Activated naive CD4-positive, alpha-beta T cell treated with anti-CD3 and anti-CD28 coated beads, Interleukin-2, amount 10 ng/mL, durations not matched to agents 7 days and 5 days (primary cell): ENCODE results near the gene PAX2.

Experiments used
- CTCF ChIA-PET: fragments of 350-600 bp; sonication (Branson Sonifier 250); formaldehyde crosslinking; loops from one replicate; lab custom pipeline; 2021; ENCODE audit warnings: antibody characterized with exemption; lab: Charles Lee
- DNase-seq: peaks from one replicate; pipeline ENCODE4 v3.0.0-alpha.2; 2020
- H3K27ac Mint-ChIP-seq: one replicate; pipeline ENCODE4 v1.8.0; 2021; ENCODE audit warnings: mild to moderate bottlenecking, moderate library complexity, mixed read lengths
- H3K27me3 Mint-ChIP-seq: one replicate; pipeline ENCODE4 v1.8.0; 2021; ENCODE audit warnings: mild to moderate bottlenecking, mixed read lengths
- H3K36me3 Mint-ChIP-seq: one replicate; pipeline ENCODE4 v1.8.0; 2021; ENCODE audit warnings: mixed read lengths
- H3K4me1 Mint-ChIP-seq: one replicate; pipeline ENCODE4 v1.8.0; 2021; ENCODE audit warnings: mixed read lengths
- H3K4me3 Mint-ChIP-seq: one replicate; pipeline ENCODE4 v1.8.0; 2021; ENCODE audit warnings: mild to moderate bottlenecking, moderate library complexity, mixed read lengths
- H3K9me3 Mint-ChIP-seq: one replicate; pipeline ENCODE4 v1.8.0; 2021; ENCODE audit warnings: mixed read lengths

PAX2 gene

DNA sequence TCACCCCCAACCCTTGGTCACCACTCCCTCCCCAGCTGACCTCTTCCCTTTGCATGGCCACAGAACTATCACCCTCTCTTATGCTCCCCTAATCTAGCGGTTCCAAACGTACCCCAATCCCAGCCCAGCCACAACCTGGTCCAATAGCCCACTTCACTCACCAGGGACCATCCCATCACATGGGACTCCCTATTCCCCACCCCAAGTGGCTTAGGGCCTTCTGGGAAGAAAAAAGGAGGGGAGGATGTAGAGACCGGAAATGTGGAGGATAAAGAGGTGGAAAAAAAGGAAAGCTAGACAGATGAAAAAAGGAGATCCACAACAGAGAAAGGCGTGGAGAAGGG lies 30.3 kb upstream of the PAX2 start:
- Mint-ChIP-seq H3K4me1 (peaks cover 5% of the 10 kb centered on the region), H3K27me3 (peaks cover 89% of the 10 kb centered on the region), H3K36me3 (peaks cover 7% of the 10 kb centered on the region), H3K9me3 (no peaks in the 10 kb centered on the region), H3K4me3 (no peak overlapping the region), H3K27ac (no peak overlapping the region)
- no peak for DNase-seq
- CTCF ChIA-PET, result interaction anchor here (1.4 kb wide), 1 partner anchor 427 kb away, joined by 3 read pairs; no protein-coding TSS in a partner anchor

GRCh38 chr10:100715445-100716385 lies 29.7 kb upstream of the PAX2 start:
- no peak for DNase-seq
- CTCF ChIA-PET, result interaction anchor here (0.9 to 1.4 kb wide), 2 partner anchors 27 to 426 kb away, joined by 3 read pairs; no protein-coding TSS in a partner anchor
- H3K4me1 Mint-ChIP-seq, result peaks cover 5% of the 10 kb centered on the region
- H3K27me3 Mint-ChIP-seq, result peaks cover 85% of the 10 kb centered on the region
- H3K36me3 Mint-ChIP-seq, result peaks cover 7% of the 10 kb centered on the region
- peak overlapping the region; percentile 71 for H3K27ac Mint-ChIP-seq
- no peaks in the 10 kb centered on the region for H3K9me3 Mint-ChIP-seq
- H3K4me3 Mint-ChIP-seq, result no peak overlapping the region

DNA sequence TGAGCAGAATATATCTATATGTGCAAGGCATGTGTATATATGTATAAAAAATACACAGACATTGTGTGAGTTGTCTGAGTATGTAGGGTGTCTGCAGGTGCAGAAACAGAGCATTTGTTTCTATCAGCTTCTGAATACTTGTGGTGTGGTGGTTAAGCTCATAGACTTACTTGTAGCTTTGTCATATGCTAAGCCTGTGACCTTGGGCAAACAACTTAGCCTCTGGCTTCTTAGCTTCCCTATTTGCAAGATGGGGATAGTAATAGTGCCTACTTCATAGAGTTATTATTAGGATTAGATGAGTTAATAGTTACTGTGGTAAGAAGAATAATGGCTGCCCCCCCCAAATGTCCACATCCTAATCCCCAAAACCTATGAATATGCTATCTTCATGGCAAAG lies 28.2 kb upstream of the PAX2 start:
- CTCF ChIA-PET, result no interaction called here
- H3K4me3 Mint-ChIP-seq, result no peak overlapping the region

GRCh38 chr10:100718197-100718742 lies 27.1 kb upstream of the PAX2 start:
- Mint-ChIP-seq H3K36me3 (peaks cover 5% of the 10 kb centered on the region), H3K27ac (no peak overlapping the region), H3K27me3 (peaks cover 78% of the 10 kb centered on the region)

More for the DNA sequence above, 28.2 kb upstream of the PAX2 start:
- Mint-ChIP-seq H3K4me1 (peaks cover 5% of the 10 kb centered on the region), H3K27ac (no peak overlapping the region), H3K36me3 (peaks cover 7% of the 10 kb centered on the region), H3K27me3 (peaks cover 78% of the 10 kb centered on the region), H3K9me3 (no peaks in the 10 kb centered on the region)
- DNase-seq, result no peak

GRCh38 chr10:100723180-100723579 lies 22.2 kb upstream of the PAX2 start:
- Mint-ChIP-seq H3K27me3 (peaks cover 87% of the 10 kb centered on the region), H3K4me1 (peaks cover 2% of the 10 kb centered on the region), H3K4me3 (no peak overlapping the region), H3K36me3 (no peaks in the 10 kb centered on the region), H3K9me3 (no peaks in the 10 kb centered on the region), H3K27ac (no peak overlapping the region)
- DNase-seq, result no peak
- CTCF ChIA-PET, result no interaction called here

More at GRCh38 chr10:100718197-100718742, 27.1 kb upstream of the PAX2 start:
- no peak for DNase-seq
- CTCF ChIA-PET, result no interaction called here
- peaks cover 5% of the 10 kb centered on the region for H3K4me1 Mint-ChIP-seq
- no peak overlapping the region for H3K4me3 Mint-ChIP-seq
- H3K9me3 Mint-ChIP-seq, result no peaks in the 10 kb centered on the region

DNA sequence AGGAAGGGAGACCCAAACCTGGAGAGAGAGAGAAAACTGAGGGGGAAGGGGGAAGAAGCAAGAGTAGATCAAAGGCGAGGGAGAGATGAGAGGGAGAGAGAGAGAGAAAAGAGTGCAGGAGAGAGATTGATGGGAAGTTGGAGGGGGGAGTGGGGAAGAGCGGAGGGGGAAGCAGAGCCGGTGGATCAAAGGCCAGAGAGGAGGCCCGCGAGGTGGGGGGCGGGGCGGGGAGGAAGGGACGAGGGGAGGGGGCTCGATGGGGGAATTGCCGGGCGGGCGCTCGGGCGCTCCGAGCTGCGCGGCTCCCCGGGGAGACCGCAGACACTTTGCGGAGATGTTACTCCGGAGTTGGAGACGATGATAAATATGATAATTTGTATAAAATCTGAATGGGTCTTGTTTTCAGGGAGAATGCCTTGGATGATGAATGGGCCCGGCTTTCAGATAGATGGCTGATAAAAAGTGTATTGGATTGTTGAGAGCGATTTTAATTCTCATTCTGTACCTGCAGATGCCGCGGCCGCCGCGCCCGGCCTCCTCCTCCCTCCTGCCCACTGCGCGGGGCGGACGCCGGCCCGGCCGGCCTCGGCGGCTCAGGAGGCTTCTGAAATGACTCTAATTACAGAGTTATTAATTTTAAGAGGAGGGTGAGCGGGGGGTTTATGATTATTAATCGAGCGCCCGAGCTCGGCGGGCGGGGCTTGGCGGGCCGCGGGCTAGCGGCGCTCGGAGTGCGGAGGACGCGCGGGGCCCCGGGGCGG lies 21.4 kb upstream of the PAX2 start:
- no peaks in the 10 kb centered on the region for H3K9me3 Mint-ChIP-seq
- peaks cover 87% of the 10 kb centered on the region for H3K27me3 Mint-ChIP-seq
- peaks cover 5% of the 10 kb centered on the region for H3K4me1 Mint-ChIP-seq
- no peak for DNase-seq
- H3K4me3 Mint-ChIP-seq, result no peak overlapping the region
- no peak overlapping the region for H3K27ac Mint-ChIP-seq
- CTCF ChIA-PET, result no interaction called here
- H3K36me3 Mint-ChIP-seq, result no peaks in the 10 kb centered on the region

DNA sequence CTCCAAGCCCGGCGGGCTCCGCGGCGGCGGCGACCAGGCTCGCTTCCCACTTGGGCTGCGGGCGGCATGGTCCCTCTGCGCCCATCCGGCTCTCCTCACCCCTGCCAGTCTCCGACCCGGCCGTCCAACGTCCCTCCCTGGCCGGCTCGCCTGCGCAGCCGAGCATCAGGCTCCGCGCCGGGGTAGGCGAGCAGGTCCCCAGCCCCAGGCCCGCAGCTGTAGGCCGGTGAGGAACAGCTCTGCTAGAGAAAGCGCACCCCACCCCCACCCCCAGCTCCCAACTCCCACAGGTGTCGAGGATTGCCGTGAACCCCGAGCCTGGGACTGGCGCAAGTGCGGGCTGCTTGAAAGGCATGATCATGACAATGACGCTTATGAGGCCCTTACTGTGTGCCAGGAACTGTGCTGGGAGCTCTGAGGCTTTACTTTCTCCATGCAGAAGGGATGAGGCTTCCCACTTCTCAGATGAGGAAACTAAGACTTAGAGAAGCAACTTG lies 20.8 kb upstream of the PAX2 start:
- Mint-ChIP-seq H3K27me3 (peaks cover 89% of the 10 kb centered on the region), H3K4me3 (no peak overlapping the region), H3K36me3 (no peaks in the 10 kb centered on the region), H3K9me3 (no peaks in the 10 kb centered on the region), H3K27ac (no peak overlapping the region), H3K4me1 (peaks cover 9% of the 10 kb centered on the region)
- no peak for DNase-seq
- CTCF ChIA-PET, result interaction anchor here (1.1 to 1.2 kb wide), 2 partner anchors 17 to 417 kb away, joined by 3 to 5 read pairs; no protein-coding TSS in a partner anchor

DNA sequence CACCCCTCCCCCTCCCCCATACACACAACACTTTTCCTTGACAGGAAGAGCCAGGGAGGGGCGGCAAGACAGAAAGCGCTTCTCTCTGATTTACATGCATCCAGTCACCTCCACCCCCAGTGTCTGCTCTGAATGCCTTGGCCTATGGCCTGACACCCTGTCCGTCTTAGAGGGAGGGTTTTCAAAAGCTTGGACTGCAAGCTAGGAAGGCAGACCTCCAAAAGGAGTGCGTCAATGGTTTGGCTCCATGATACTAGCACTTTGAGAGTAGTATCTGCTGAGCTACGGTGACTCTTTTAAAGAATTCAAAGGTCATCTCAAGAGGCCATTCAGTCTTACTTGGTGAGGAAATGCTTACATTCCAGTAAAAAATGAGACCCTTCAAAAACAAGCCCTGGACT lies 20.3 kb upstream of the PAX2 start:
- Mint-ChIP-seq H3K36me3 (no peaks in the 10 kb centered on the region), H3K9me3 (no peaks in the 10 kb centered on the region), H3K4me3 (no peak overlapping the region), H3K27me3 (peaks cover 89% of the 10 kb centered on the region), H3K27ac (no peak overlapping the region), H3K4me1 (peaks cover 14% of the 10 kb centered on the region)
- no peak for DNase-seq
- CTCF ChIA-PET, result interaction anchor here (1.1 to 1.2 kb wide), 2 partner anchors 16 to 417 kb away, joined by 3 to 5 read pairs; no protein-coding TSS in a partner anchor

DNA sequence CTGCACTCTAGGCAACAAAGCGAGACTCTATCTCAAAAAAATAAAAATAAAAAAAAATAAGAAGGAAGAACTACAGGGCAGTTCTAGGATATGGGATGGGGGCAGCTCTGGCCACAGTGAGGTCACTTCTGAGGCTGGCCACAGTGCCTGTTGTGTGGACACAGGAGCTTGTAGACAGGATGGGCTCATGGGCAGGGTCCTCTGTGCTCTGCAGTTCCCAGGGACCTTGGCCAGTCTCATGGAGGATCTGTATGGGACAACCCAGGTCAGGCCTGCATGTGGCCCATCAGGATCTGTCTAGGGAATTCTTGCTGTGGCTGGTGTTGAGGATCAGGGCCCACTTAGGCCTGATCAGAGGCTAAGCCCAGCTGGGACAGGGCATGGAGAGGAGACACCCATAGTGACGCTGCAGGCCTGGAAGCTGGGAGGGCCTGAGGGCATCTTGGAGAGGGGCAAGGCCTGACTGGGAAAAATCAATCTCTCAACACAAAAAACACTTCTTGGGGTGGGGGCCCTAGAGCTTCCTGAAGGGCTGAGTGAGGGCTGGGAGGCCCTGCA lies 19.4 kb upstream of the PAX2 start:
- Mint-ChIP-seq H3K4me1 (peaks cover 20% of the 10 kb centered on the region), H3K36me3 (no peaks in the 10 kb centered on the region), H3K27me3 (peaks cover 95% of the 10 kb centered on the region), H3K27ac (no peak overlapping the region), H3K4me3 (no peak overlapping the region), H3K9me3 (no peaks in the 10 kb centered on the region)
- CTCF ChIA-PET, result interaction anchor here (0.8 to 1.2 kb wide), 3 partner anchors 15 to 416 kb away, joined by 3 to 5 read pairs (median 3); no protein-coding TSS in a partner anchor
- no peak for DNase-seq

DNA sequence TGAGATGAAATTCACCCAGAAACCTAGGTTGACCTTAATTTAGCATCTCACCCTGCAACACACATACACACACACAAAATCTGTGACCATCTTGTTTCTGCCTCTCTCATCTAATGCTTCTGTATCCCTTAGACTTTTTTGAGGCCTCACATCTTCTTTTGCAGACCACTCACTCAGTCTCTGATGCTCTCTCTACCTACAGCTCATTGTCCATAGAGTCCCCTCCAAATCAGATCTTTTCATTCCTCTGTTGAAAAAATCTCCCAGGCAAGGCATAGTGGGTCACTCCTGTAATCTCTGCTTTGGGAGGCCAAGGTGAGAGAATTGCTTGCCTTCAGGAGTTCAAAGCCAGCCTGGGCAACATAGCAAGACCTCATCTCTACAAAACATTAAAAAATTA lies 17.6 kb upstream of the PAX2 start:
- peaks cover 2% of the 10 kb centered on the region for H3K36me3 Mint-ChIP-seq
- peaks cover 32% of the 10 kb centered on the region for H3K4me1 Mint-ChIP-seq
- CTCF ChIA-PET, result interaction anchor here (1.0 kb wide), 1 partner anchor 151 kb away, joined by 3 read pairs; no protein-coding TSS in a partner anchor
- H3K4me3 Mint-ChIP-seq, result no peak overlapping the region
- no peak for DNase-seq
- no peak overlapping the region for H3K27ac Mint-ChIP-seq
- peaks cover 100% of the 10 kb centered on the region for H3K27me3 Mint-ChIP-seq
- no peaks in the 10 kb centered on the region for H3K9me3 Mint-ChIP-seq

GRCh38 chr10:100728928-100729861 lies 16.2 kb upstream of the PAX2 start:
- CTCF ChIA-PET, result interaction anchor here (0.6 to 1.3 kb wide), 4 partner anchors 8 to 149 kb away, joined by 3 to 5 read pairs (median 3); no protein-coding TSS in a partner anchor
- peak; percentile 39 for DNase-seq
- H3K4me1 Mint-ChIP-seq, result peaks cover 30% of the 10 kb centered on the region
- no peak overlapping the region for H3K27ac Mint-ChIP-seq
- H3K4me3 Mint-ChIP-seq, result no peak overlapping the region
- H3K36me3 Mint-ChIP-seq, result peaks cover 2% of the 10 kb centered on the region
- H3K27me3 Mint-ChIP-seq, result peaks cover 99% of the 10 kb centered on the region
- H3K9me3 Mint-ChIP-seq, result no peaks in the 10 kb centered on the region

GRCh38 chr10:100729862-100730724 lies 15.3 kb upstream of the PAX2 start:
- DNase-seq, result no peak
- Mint-ChIP-seq H3K27ac (no peak overlapping the region), H3K9me3 (no peaks in the 10 kb centered on the region), H3K27me3 (peaks cover 99% of the 10 kb centered on the region), H3K36me3 (peaks cover 2% of the 10 kb centered on the region), H3K4me3 (no peak overlapping the region), H3K4me1 (peaks cover 34% of the 10 kb centered on the region)
- CTCF ChIA-PET, result interaction anchor here (1.0 to 1.3 kb wide), 2 partner anchors 9 to 14 kb away, joined by 3 read pairs; no protein-coding TSS in a partner anchor
